MM.1S (cell line): ENCODE results near the gene MC2R.

Source experiments
- DNase-seq: peaks from one replicate; pipeline ENCODE4 v3.0.0-alpha.2; 2015
- H2AFZ ChIP-seq: fragments of 300-600 bp; sonication (generic); 2 replicates; pipeline ENCODE4 v1.6.0; 2016; ENCODE audit warnings: antibody characterized with exemption, low read length
- H3F3A ChIP-seq: fragments of 300-600 bp; sonication (generic); 2 replicates; pipeline ENCODE4 v1.6.1; 2016; ENCODE audit warnings: mild to moderate bottlenecking, antibody characterized with exemption, low read length, moderate library complexity, mixed read lengths; ENCODE audit not compliant: insufficient read depth
- H3K27ac ChIP-seq: fragments of 300-600 bp; sonication (generic); 2 replicates; pipeline ENCODE4 v1.5.1; 2016; ENCODE audit warnings: mild to moderate bottlenecking, low read length
- H3K27me3 ChIP-seq: fragments of 300-600 bp; sonication (generic); replicated peaks from 2 replicates; pipeline ENCODE4 v1.6.0; 2016; ENCODE audit warnings: low read length; ENCODE audit not compliant: insufficient read depth
- H3K36me3 ChIP-seq: fragments of 300-600 bp; sonication (generic); replicated peaks from 2 replicates; pipeline ENCODE4 v1.6.1; 2016; ENCODE audit warnings: mild to moderate bottlenecking, low read length, mixed read lengths; ENCODE audit not compliant: insufficient read depth
- H3K4me1 ChIP-seq: fragments of 300-600 bp; sonication (generic); 2 replicates; pipeline ENCODE4 v1.6.1; 2016; ENCODE audit warnings: low read length, mixed read lengths
- H3K4me2 ChIP-seq: fragments of 300-600 bp; sonication (generic); 2 replicates; pipeline ENCODE4 v1.6.0; 2016; ENCODE audit warnings: low read depth, low read length
- H3K4me3 ChIP-seq: fragments of 300-600 bp; sonication (generic); 2 replicates; pipeline ENCODE4 v1.5.1; 2016; ENCODE audit warnings: low read length, mixed read lengths
- H3K79me2 ChIP-seq: fragments of 300-600 bp; sonication (generic); 2 replicates; pipeline ENCODE4 v1.6.1; 2016; ENCODE audit warnings: mixed run types, low read length, mixed read lengths
- H3K9ac ChIP-seq: fragments of 300-600 bp; sonication (generic); 2 replicates; pipeline ENCODE4 v1.6.1; 2016; ENCODE audit warnings: low read length, mixed read lengths
- H3K9me2 ChIP-seq: fragments of 300-600 bp; sonication (generic); replicated peaks from 2 replicates; pipeline ENCODE4 v1.6.1; 2016; ENCODE audit warnings: mild to moderate bottlenecking, low read length, mixed read lengths; ENCODE audit not compliant: insufficient read depth
- H3K9me3 ChIP-seq: fragments of 300-600 bp; sonication (generic); replicated peaks from 2 replicates; pipeline ENCODE4 v1.6.1; 2016; ENCODE audit warnings: mild to moderate bottlenecking, low read length, mixed read lengths; ENCODE audit not compliant: insufficient read depth
- H4K20me1 ChIP-seq: fragments of 300-600 bp; sonication (generic); 2 replicates; pipeline ENCODE4 v1.6.1; 2016; ENCODE audit warnings: mild to moderate bottlenecking, low read length, moderate library complexity, mixed read lengths; ENCODE audit not compliant: insufficient read depth
- CTCF ChIP-seq: fragments of 300-600 bp; sonication (generic); IDR thresholded peaks from 2 replicates; pipeline ENCODE4 v1.5.1; 2016; ENCODE audit warnings: antibody characterized with exemption, low read length, mixed read lengths
- EZH2 ChIP-seq: fragments of 300-600 bp; sonication (generic); optimal IDR thresholded peaks from 2 replicates; pipeline ENCODE3; 2017; ENCODE audit warnings: low read depth, mild to moderate bottlenecking, antibody characterized with exemption, low read length, mixed read lengths
- EZH2phosphoT487 ChIP-seq: fragments of 300-600 bp; sonication (generic); IDR thresholded peaks from 2 replicates; pipeline ENCODE4 v1.6.1; 2018; ENCODE audit warnings: antibody characterized with exemption, low read length

Gene MC2R

GRCh38 chr18:13934676-13935075 lies 19.3 kb upstream of the MC2R start:
- H4K20me1 ChIP-seq, result no peaks in the 10 kb centered on the region
- no peak for DNase-seq
- no peaks in the 10 kb centered on the region for H3K9me2 ChIP-seq
- H3K36me3 ChIP-seq, result no peaks in the 10 kb centered on the region
- no peak overlapping the region for H3K4me3 ChIP-seq
- no peak for TF ChIP-seq EZH2phosphoT487
- no peak for TF ChIP-seq CTCF
- no peak for TF ChIP-seq EZH2
- H3K9ac ChIP-seq, result no peak overlapping the region
- no peaks in the 10 kb centered on the region for H3K9me3 ChIP-seq
- H3K27ac ChIP-seq, result no peak overlapping the region
- no peak overlapping the region for H3K4me2 ChIP-seq
- H3K79me2 ChIP-seq, result no peaks in the 10 kb centered on the region
- no peaks in the 10 kb centered on the region for H3K4me1 ChIP-seq
- H2AFZ ChIP-seq, result no peak overlapping the region
- no peaks in the 10 kb centered on the region for H3K27me3 ChIP-seq
- no peaks in the 10 kb centered on the region for H3F3A ChIP-seq

GRCh38 chr18:13934058-13934457 lies 18.7 kb upstream of the MC2R start:
- TF ChIP-seq EZH2 (no peak), CTCF (no peak), EZH2phosphoT487 (no peak)
- Histone ChIP-seq H3K36me3 (no peaks in the 10 kb centered on the region), H4K20me1 (no peaks in the 10 kb centered on the region), H3K4me2 (no peak overlapping the region), H3K9ac (no peak overlapping the region), H3K79me2 (no peaks in the 10 kb centered on the region), H3K27me3 (no peaks in the 10 kb centered on the region), H2AFZ (no peak overlapping the region), H3F3A (no peaks in the 10 kb centered on the region), H3K9me3 (no peaks in the 10 kb centered on the region), H3K27ac (no peak overlapping the region), H3K9me2 (no peaks in the 10 kb centered on the region), H3K4me3 (no peak overlapping the region), H3K4me1 (no peaks in the 10 kb centered on the region)
- DNase-seq, result no peak

GRCh38 chr18:13932285-13933025 lies 17.1 kb upstream of the MC2R start:
- no peak for DNase-seq
- Histone ChIP-seq H4K20me1 (no peaks in the 10 kb centered on the region), H3K27me3 (no peaks in the 10 kb centered on the region), H3K4me1 (no peaks in the 10 kb centered on the region), H3K27ac (no peak overlapping the region), H2AFZ (no peak overlapping the region), H3F3A (no peaks in the 10 kb centered on the region), H3K9me3 (no peaks in the 10 kb centered on the region), H3K36me3 (no peaks in the 10 kb centered on the region), H3K4me2 (no peak overlapping the region), H3K79me2 (no peaks in the 10 kb centered on the region), H3K4me3 (no peak overlapping the region), H3K9me2 (no peaks in the 10 kb centered on the region), H3K9ac (no peak overlapping the region)
- TF ChIP-seq EZH2phosphoT487, result no peak
- TF ChIP-seq CTCF, result no peak
- no peak for TF ChIP-seq EZH2
